HCT116 (cell line): Measurements from ENCODE around the gene MMP24. TPM values are rescaled to one million over a fixed set of nuclear protein-coding genes. Genes with fewer than 3 reads are reported as not detected.

Source experiments
- ATAC-seq: fragments of 200-7000 bp; cut with Tn5 transposase; 2 replicates; pipeline ENCODE4 v1.9.1; 2020; ENCODE audit warnings: mild to moderate bottlenecking, moderate library complexity
- BruUV-seq: library from RNA; stranded (reverse); fragments of 400-500 nt; replicated peaks from 2 replicates; lab custom pipeline; 2021; lab: Mats Ljungman, UMichigan
- CTCF ChIA-PET: fragments of 300-600 bp; sonication (Branson Sonifier 250); formaldehyde crosslinking; loops from one replicate; lab custom pipeline; 2021; ENCODE audit warnings: antibody characterized with exemption; lab: Charles Lee
- POLR2A ChIA-PET: fragments of 300-600, 350-600 bp; sonication (Branson Sonifier 250); formaldehyde crosslinking; loops from one replicate; lab custom pipeline; 2021; ENCODE audit warnings: antibody characterized with exemption; lab: Charles Lee
- RAD21 ChIA-PET, 2 experiments: fragments of 300-600 bp; sonication (Branson Sonifier 250); formaldehyde crosslinking; loops; one replicate each; lab custom pipeline; 2023; ENCODE audit warnings: low total read pairs in 2 of 2; ENCODE audit not compliant: uncharacterized antibody in 2 of 2, unreplicated experiment in 2 of 2, low non-redundant PET in 1 of 2; lab: Charles Lee
- DNase-seq: peaks from one replicate; pipeline ENCODE4 v3.0.0-alpha.2; 2010; ENCODE audit warnings: low read depth, low spot score
- H2AFZ ChIP-seq: fragments of 200-600 bp; shearing (Covaris generic), sonication (generic); 2 replicates; pipeline ENCODE4 v1.6.1; 2017; ENCODE audit warnings: low read depth, mixed run types, mixed read lengths, antibody characterized with exemption, low read length; ENCODE audit not compliant: poor library complexity, severe bottlenecking
- H3K27ac ChIP-seq: 2 replicates; pipeline ENCODE4 v1.5.1; 2012; ENCODE audit warnings: low read depth, low read length
- H3K27me3 ChIP-seq: fragments of 200-600 bp; sonication (generic); 2 replicates; pipeline ENCODE4 v1.6.1; 2016; ENCODE audit warnings: mixed run types, low read length, mixed read lengths; ENCODE audit not compliant: insufficient read depth
- H3K36me3 ChIP-seq, 2 experiments: fragments of 200-500 bp in 1 of 2; fragments of 200-600 bp in 1 of 2; sonication (Bioruptor generic) in 1 of 2; sonication (generic) in 1 of 2; 2 replicates each; pipeline versions ENCODE4 v1.5.1 to v1.6.1; 2014 to 2016; ENCODE audit warnings: low read length in 2 of 2, inconsistent platforms in 1 of 2, mixed read lengths in 1 of 2, mixed run types in 1 of 2; ENCODE audit not compliant: insufficient read depth in 2 of 2, control insufficient read depth in 1 of 2
- H3K4me1 ChIP-seq, 2 experiments: fragments of 200-600 bp in 1 of 2; sonication (generic) in 1 of 2; 2 replicates each; pipeline versions ENCODE4 v1.5.1 to v1.6.1; 2012 to 2017; ENCODE audit warnings: low read length in 2 of 2, inconsistent platforms in 1 of 2, mild to moderate bottlenecking in 1 of 2, mixed read lengths in 1 of 2, mixed run types in 1 of 2, moderate library complexity in 1 of 2; ENCODE audit not compliant: insufficient read depth in 2 of 2, control insufficient read depth in 1 of 2
- H3K4me2 ChIP-seq: fragments of 200-600 bp; sonication (generic); 2 replicates; pipeline ENCODE4 v1.6.1; 2017; ENCODE audit warnings: mixed run types, low read length, mixed read lengths
- H3K4me3 ChIP-seq, 2 experiments: fragments of 200-600 bp in 1 of 2; sonication (generic) in 1 of 2; replicated peaks in 1 of 2; 2 replicates each; pipeline ENCODE4 v1.5.1; 2011 to 2016; ENCODE audit warnings: low read length in 2 of 2, control low read depth in 1 of 2, low read depth in 1 of 2, mild to moderate bottlenecking in 1 of 2, mixed read lengths in 1 of 2, mixed run types in 1 of 2
- H3K79me2 ChIP-seq: fragments of 200-600 bp; sonication (generic); 2 replicates; pipeline ENCODE4 v1.6.1; 2017; ENCODE audit warnings: mild to moderate bottlenecking, mixed run types, low read length, moderate library complexity, mixed read lengths; ENCODE audit not compliant: insufficient read depth
- H3K9ac ChIP-seq: fragments of 200-600 bp; sonication (generic); 2 replicates; pipeline ENCODE4 v1.6.1; 2016; ENCODE audit warnings: low read length, mixed read lengths
- H3K9me2 ChIP-seq: fragments of 200-600 bp; sonication (generic), shearing (Covaris generic); 2 replicates; pipeline ENCODE4 v1.6.1; 2017; ENCODE audit warnings: mixed run types, mild to moderate bottlenecking, moderate library complexity; ENCODE audit not compliant: insufficient read depth
- H3K9me3 ChIP-seq, 2 experiments: fragments of 200-500 bp in 1 of 2; fragments of 200-600 bp in 1 of 2; sonication (Bioruptor generic) in 1 of 2; sonication (generic) in 1 of 2; 2 replicates each; pipeline ENCODE4 v1.6.1; 2014 to 2017; ENCODE audit warnings: low read length in 2 of 2, mixed read lengths in 2 of 2, inconsistent platforms in 1 of 2, low read depth in 1 of 2, mild to moderate bottlenecking in 1 of 2, mixed run types in 1 of 2, moderate library complexity in 1 of 2; ENCODE audit not compliant: control insufficient read depth in 1 of 2, insufficient read depth in 1 of 2
- H4K20me1 ChIP-seq: fragments of 200-600 bp; sonication (generic), shearing (Covaris generic); 2 replicates; pipeline ENCODE4 v1.6.1; 2017; ENCODE audit warnings: mixed run types, mild to moderate bottlenecking, moderate library complexity; ENCODE audit not compliant: insufficient read depth
- CBX3 ChIP-seq: IDR thresholded peaks from 2 replicates; pipeline ENCODE4 v1.6.1; 2012; ENCODE audit warnings: low read depth
- ELF1 ChIP-seq: IDR thresholded peaks from 2 replicates; pipeline ENCODE4 v1.6.1; 2012; ENCODE audit warnings: low read depth, borderline replicate concordance
- JUND ChIP-seq: IDR thresholded peaks from 2 replicates; pipeline ENCODE4 v1.6.1; 2012
- POLR2AphosphoS5 ChIP-seq: IDR thresholded peaks from 2 replicates; pipeline ENCODE4 v1.6.1; 2011; ENCODE audit warnings: mild to moderate bottlenecking, low read depth, low read length, moderate library complexity
- SIN3A ChIP-seq: IDR thresholded peaks from 2 replicates; pipeline ENCODE4 v1.6.1; 2012; ENCODE audit warnings: low read depth
- SRF ChIP-seq: IDR thresholded peaks from 2 replicates; pipeline ENCODE4 v1.6.1; 2012; ENCODE audit warnings: low read depth
- TCF7L2 ChIP-seq: IDR thresholded peaks from 2 replicates; pipeline ENCODE4 v1.7.0; 2011; ENCODE audit warnings: borderline replicate concordance, inconsistent platforms; ENCODE audit not compliant: insufficient read depth, insufficient read length; ENCODE audit errors: extremely low read depth
- YY1 ChIP-seq: IDR thresholded peaks from 2 replicates; pipeline ENCODE4 v1.6.1; 2011; ENCODE audit warnings: low read length, low read depth, moderate library complexity, mild to moderate bottlenecking; ENCODE audit not compliant: insufficient replicate concordance; ENCODE audit errors: extremely low read depth
- ZNF274 ChIP-seq: fragments of 200-500 bp; sonication (Bioruptor generic); IDR thresholded peaks from 2 replicates; pipeline ENCODE4 v1.6.1; 2014; ENCODE audit warnings: mild to moderate bottlenecking, low read depth, low read length, inconsistent platforms
- intact Hi-C: fragments of 100-400 bp; cut with micrococcal nuclease; formaldehyde crosslinking; loops from 2 replicates; pipeline ENCODE4 v1.10.0; 2022
- total RNA-seq: library from RNA; stranded (reverse); gene quantifications from one replicate; pipeline ENCODE4 v1.2.1, GENCODE V29; 2021; ENCODE audit not compliant: unreplicated experiment
- TF ChIP-seq, protein P1 (sequence below): IDR thresholded peaks from 2 replicates; pipeline ENCODE4 v1.6.1; 2012
- TF ChIP-seq, protein P2 (sequence below), 3 experiments: fragments of 200-600 bp in 1 of 3; sonication (generic) in 1 of 3; IDR thresholded peaks in 2 of 3; conservative IDR thresholded peaks in 1 of 3; 2 replicates each; pipeline ENCODE4 v1.5.1; 2012 to 2017; ENCODE audit warnings: low read depth in 2 of 3, low read length in 2 of 3, antibody characterized with exemption in 1 of 3, borderline replicate concordance in 1 of 3, control low read depth in 1 of 3, mild to moderate bottlenecking in 1 of 3, mixed read lengths in 1 of 3, mixed run types in 1 of 3, moderate library complexity in 1 of 3; ENCODE audit not compliant: insufficient read depth in 1 of 3
- TF ChIP-seq, protein P3 (sequence below): IDR thresholded peaks from 2 replicates; pipeline ENCODE4 v1.6.1; 2012; ENCODE audit warnings: low read depth

MMP24 gene
- total RNA-seq, 1 experiment from 2014 or later, result not detected

DNA sequence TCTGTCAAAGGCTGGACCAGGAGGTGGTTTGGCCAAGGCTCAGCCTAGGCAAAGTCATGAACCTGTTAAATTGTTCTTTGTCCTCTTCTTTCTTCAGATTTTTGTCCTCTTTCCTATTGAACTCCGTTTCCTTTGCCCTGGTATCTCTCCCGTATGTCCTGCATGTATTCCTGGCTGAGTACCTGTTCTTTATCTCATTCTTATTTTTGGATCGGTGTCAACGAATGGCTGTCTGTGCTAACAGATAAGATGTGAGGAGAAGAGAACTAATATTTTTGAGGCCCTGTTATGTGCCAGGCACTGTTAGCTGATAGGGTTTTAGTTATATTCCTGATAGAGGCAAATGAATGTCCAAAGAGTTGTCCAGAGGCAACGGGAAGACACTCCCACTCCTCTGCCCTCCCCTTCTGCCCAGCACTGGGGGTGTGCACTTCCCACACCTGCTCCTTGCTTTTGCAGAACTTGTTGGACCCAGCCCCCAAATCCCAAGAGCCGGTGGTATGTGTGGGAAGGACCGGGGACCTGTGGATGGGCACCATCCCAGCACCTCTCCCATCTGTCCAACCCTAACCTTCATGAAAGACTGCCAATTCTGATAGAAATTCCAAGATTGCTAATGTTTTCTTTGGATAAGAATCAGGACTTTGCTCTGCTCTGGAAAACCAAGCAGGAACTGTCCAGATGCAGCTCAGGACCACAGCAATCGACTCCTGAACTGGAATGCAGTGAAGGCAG lies 30.9 kb downstream of the MMP24 start:
- ChIA-PET RAD21 (no interaction called here), CTCF (interaction anchor here (0.6 kb wide), 1 partner anchor 178 kb away, joined by 4 read pairs; no protein-coding TSS in a partner anchor), POLR2A (no interaction called here)
- Histone ChIP-seq H3K9ac (no peak overlapping the region), H4K20me1 (no peaks in the 10 kb centered on the region), H3K27me3 (no peaks in the 10 kb centered on the region), H3K27ac (no peak overlapping the region), H3K4me2 (no peak overlapping the region), H3K9me2 (no peaks in the 10 kb centered on the region), H3K36me3 (no peaks in the 10 kb centered on the region), H2AFZ (no peak overlapping the region), H3K4me1 (no peaks in the 10 kb centered on the region), H3K9me3 (no peaks in the 10 kb centered on the region), H3K4me3 (no peak overlapping the region), H3K79me2 (no peaks in the 10 kb centered on the region)
- DNase-seq (no peak), ATAC-seq (no peak)
- BruUV-seq, result no TSS peak
- TF ChIP-seq ZNF274 (no peak), SRF (no peak), CBX3 (no peak)
- TF ChIP-seq, protein P1, sequence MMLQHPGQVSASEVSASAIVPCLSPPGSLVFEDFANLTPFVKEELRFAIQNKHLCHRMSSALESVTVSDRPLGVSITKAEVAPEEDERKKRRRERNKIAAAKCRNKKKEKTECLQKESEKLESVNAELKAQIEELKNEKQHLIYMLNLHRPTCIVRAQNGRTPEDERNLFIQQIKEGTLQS, result no peak
- TF ChIP-seq, protein P2, sequence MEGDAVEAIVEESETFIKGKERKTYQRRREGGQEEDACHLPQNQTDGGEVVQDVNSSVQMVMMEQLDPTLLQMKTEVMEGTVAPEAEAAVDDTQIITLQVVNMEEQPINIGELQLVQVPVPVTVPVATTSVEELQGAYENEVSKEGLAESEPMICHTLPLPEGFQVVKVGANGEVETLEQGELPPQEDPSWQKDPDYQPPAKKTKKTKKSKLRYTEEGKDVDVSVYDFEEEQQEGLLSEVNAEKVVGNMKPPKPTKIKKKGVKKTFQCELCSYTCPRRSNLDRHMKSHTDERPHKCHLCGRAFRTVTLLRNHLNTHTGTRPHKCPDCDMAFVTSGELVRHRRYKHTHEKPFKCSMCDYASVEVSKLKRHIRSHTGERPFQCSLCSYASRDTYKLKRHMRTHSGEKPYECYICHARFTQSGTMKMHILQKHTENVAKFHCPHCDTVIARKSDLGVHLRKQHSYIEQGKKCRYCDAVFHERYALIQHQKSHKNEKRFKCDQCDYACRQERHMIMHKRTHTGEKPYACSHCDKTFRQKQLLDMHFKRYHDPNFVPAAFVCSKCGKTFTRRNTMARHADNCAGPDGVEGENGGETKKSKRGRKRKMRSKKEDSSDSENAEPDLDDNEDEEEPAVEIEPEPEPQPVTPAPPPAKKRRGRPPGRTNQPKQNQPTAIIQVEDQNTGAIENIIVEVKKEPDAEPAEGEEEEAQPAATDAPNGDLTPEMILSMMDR (IDR thresholded peaks at IDR 0.05 in 2 of 3, conservative IDR thresholded peaks at IDR 0.05 in 1 of 3; ENCODE audit: borderline replicate concordance in 1 of 3, insufficient read depth in 1 of 3, low read depth in 2 of 3, low read length in 2 of 3), result no peak
- intact Hi-C loops, result no loop called here

DNA sequence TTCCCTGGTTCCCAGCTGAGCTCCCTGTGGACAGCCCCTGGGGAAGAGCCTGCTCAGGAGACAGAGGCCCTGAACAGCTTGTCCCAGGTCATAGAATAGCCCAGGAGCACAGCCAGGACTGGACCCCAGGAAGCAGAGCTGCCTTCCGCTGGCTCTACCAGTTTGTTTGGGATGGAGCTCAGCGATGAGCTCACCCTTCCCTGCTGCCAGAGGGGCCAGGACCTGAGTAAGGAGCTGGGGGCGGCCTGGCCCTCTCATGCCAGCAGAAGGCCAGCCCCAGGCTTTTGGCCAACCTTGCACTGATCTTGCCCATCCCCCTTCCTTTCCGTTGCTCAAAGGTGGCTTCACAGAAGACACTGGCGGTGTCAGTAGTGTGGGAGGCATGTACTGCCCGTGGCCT lies 33.9 kb downstream of the MMP24 start:
- no peak for DNase-seq
- H3K27ac ChIP-seq, result no peak overlapping the region
- CTCF ChIA-PET, result interaction anchor here (0.9 kb wide), 1 partner anchor 115 kb away, joined by 4 read pairs; no protein-coding TSS in a partner anchor
- no peak overlapping the region for H3K4me2 ChIP-seq
- no peaks in the 10 kb centered on the region for H3K79me2 ChIP-seq
- H3K27me3 ChIP-seq, result no peaks in the 10 kb centered on the region
- H3K9me3 ChIP-seq, result no peaks in the 10 kb centered on the region
- no peak overlapping the region for H3K9ac ChIP-seq
- no peaks in the 10 kb centered on the region for H3K36me3 ChIP-seq
- H4K20me1 ChIP-seq, result no peaks in the 10 kb centered on the region
- no peaks in the 10 kb centered on the region for H3K9me2 ChIP-seq
- H2AFZ ChIP-seq, result no peak overlapping the region
- RAD21 ChIA-PET, result no interaction called here
- H3K4me1 ChIP-seq, result peaks cover 23% of the 10 kb centered on the region in 2 experiments
- BruUV-seq, result no TSS peak
- H3K4me3 ChIP-seq, result no peak overlapping the region
- ATAC-seq, result no peak
- intact Hi-C loops, result loop anchor here (10.0 kb wide), 1 partner anchor 386 kb away; the partner anchor contains the start of genes ACSS2 and GGT7
- POLR2A ChIA-PET, result no interaction called here
- no peak for TF ChIP-seq YY1
- no peak for TF ChIP-seq SRF
- TF ChIP-seq ELF1, result no peak
- no peak for TF ChIP-seq CBX3
- TF ChIP-seq, protein P1, result no peak
- TF ChIP-seq, protein P3, sequence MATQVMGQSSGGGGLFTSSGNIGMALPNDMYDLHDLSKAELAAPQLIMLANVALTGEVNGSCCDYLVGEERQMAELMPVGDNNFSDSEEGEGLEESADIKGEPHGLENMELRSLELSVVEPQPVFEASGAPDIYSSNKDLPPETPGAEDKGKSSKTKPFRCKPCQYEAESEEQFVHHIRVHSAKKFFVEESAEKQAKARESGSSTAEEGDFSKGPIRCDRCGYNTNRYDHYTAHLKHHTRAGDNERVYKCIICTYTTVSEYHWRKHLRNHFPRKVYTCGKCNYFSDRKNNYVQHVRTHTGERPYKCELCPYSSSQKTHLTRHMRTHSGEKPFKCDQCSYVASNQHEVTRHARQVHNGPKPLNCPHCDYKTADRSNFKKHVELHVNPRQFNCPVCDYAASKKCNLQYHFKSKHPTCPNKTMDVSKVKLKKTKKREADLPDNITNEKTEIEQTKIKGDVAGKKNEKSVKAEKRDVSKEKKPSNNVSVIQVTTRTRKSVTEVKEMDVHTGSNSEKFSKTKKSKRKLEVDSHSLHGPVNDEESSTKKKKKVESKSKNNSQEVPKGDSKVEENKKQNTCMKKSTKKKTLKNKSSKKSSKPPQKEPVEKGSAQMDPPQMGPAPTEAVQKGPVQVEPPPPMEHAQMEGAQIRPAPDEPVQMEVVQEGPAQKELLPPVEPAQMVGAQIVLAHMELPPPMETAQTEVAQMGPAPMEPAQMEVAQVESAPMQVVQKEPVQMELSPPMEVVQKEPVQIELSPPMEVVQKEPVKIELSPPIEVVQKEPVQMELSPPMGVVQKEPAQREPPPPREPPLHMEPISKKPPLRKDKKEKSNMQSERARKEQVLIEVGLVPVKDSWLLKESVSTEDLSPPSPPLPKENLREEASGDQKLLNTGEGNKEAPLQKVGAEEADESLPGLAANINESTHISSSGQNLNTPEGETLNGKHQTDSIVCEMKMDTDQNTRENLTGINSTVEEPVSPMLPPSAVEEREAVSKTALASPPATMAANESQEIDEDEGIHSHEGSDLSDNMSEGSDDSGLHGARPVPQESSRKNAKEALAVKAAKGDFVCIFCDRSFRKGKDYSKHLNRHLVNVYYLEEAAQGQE, result no peak
- TF ChIP-seq POLR2AphosphoS5, result no peak
- TF ChIP-seq SIN3A, result no peak
- no peak for TF ChIP-seq TCF7L2
- TF ChIP-seq JUND, result no peak
